ENCODE measurements around the gene MPRIP. TPM values are rescaled to one million over a fixed set of nuclear protein-coding genes. Genes with fewer than 3 reads are reported as not detected.

MPRIP gene
- total and polyA plus RNA-seq, 2 experiments from 2014 or later, result 91.7 to 202 TPM

DNA sequence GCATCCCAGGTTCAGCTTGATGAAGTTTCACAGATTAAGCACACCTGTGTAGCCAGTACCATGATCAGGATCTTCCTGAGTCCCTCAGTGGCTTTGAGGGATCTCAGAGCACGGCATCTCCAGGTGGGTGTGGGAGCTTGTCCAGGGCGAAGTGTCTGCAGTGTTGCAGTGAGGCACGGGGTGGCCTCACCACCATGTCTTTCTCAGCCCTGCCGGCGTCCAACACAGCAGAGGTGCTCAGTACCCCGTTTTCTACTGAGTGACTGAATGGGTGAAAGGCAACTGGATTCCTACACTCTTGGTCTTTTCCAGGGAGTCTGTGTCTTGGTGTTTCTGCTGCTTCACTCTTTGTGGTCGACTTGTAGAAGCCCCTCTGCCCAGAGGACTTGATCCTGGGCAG, 63.7 kb downstream of the MPRIP start:
- no peak for TF ChIP-seq EZH2 (IDR thresholded peaks at IDR 0.05; ENCODE audit: borderline replicate concordance)
- no peak for TF ChIP-seq EZH2phosphoT487 (IDR thresholded peaks at IDR 0.05; ENCODE audit: low read depth, severe bottlenecking, unreplicated experiment)
- TF ChIP-seq, protein P1, sequence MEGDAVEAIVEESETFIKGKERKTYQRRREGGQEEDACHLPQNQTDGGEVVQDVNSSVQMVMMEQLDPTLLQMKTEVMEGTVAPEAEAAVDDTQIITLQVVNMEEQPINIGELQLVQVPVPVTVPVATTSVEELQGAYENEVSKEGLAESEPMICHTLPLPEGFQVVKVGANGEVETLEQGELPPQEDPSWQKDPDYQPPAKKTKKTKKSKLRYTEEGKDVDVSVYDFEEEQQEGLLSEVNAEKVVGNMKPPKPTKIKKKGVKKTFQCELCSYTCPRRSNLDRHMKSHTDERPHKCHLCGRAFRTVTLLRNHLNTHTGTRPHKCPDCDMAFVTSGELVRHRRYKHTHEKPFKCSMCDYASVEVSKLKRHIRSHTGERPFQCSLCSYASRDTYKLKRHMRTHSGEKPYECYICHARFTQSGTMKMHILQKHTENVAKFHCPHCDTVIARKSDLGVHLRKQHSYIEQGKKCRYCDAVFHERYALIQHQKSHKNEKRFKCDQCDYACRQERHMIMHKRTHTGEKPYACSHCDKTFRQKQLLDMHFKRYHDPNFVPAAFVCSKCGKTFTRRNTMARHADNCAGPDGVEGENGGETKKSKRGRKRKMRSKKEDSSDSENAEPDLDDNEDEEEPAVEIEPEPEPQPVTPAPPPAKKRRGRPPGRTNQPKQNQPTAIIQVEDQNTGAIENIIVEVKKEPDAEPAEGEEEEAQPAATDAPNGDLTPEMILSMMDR (IDR thresholded peaks at IDR 0.05; ENCODE audit: poor library complexity), result no peak
- Histone ChIP-seq H3K4me2 (no peak overlapping the region), H3K79me2 (peaks cover 100% of the 10 kb centered on the region), H3K27me3 (no peaks in the 10 kb centered on the region), H3K9me2 (replicated peaks; ENCODE audit: insufficient read depth) (no peaks in the 10 kb centered on the region), H3K9me3 (ENCODE audit: low read depth) (no peaks in the 10 kb centered on the region), H3K36me3 (replicated peaks; ENCODE audit: insufficient read depth, low read depth) (no peaks in the 10 kb centered on the region), H4K20me1 (ENCODE audit: insufficient read depth, poor library complexity, severe bottlenecking) (peaks cover 33% of the 10 kb centered on the region), H3K27ac (no peak overlapping the region), H3K4me3 (no peak overlapping the region), H2AFZ (no peak overlapping the region), H3K4me1 (ENCODE audit: insufficient read depth) (peaks cover 31% of the 10 kb centered on the region)
- WGBS (ENCODE audit: low lambda C conversion rate, missing lambda C conversion rate), result 95% methylated on average over 7 of the region's 7 CpGs
- no peak for DNase-seq (ENCODE audit: low spot score)

DNA sequence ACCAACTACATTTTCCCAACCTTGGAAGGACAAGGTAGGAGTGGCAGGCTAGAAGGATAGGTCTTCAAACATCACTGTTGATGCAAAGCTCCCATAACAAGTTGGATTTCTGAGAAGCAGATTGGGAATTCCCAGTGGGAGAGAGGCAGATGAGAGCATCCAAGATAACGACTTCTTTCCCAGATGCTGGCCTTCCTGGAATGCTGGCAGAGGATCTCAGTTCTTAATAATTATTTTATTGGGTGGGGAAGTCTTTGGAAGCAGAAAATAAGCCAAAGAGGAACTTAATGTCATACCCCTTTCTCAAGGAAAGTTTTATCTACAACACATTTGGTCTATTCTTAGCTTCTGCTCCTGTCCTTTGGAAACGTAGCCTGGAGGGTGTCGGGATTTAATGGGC, 64.5 kb downstream of the MPRIP start:
- 68% methylated on average over 3 of the region's 3 CpGs for WGBS (ENCODE audit: low lambda C conversion rate, missing lambda C conversion rate)
- no peaks in the 10 kb centered on the region for H3K27me3 ChIP-seq
- no peaks in the 10 kb centered on the region for H3K36me3 ChIP-seq (replicated peaks; ENCODE audit: insufficient read depth, low read depth)
- DNase-seq (ENCODE audit: low spot score), result no peak
- no peaks in the 10 kb centered on the region for H3K9me3 ChIP-seq (ENCODE audit: low read depth)
- no peak overlapping the region for H3K27ac ChIP-seq
- peaks cover 100% of the 10 kb centered on the region for H3K79me2 ChIP-seq
- peaks cover 31% of the 10 kb centered on the region for H3K4me1 ChIP-seq (ENCODE audit: insufficient read depth)
- no peak overlapping the region for H2AFZ ChIP-seq
- H3K9me2 ChIP-seq (replicated peaks; ENCODE audit: insufficient read depth), result no peaks in the 10 kb centered on the region
- peaks cover 32% of the 10 kb centered on the region for H4K20me1 ChIP-seq (ENCODE audit: insufficient read depth, poor library complexity, severe bottlenecking)
- TF ChIP-seq EZH2phosphoT487 (IDR thresholded peaks at IDR 0.05; ENCODE audit: low read depth, severe bottlenecking, unreplicated experiment) (no peak), EZH2 (IDR thresholded peaks at IDR 0.05; ENCODE audit: borderline replicate concordance) (no peak)
- TF ChIP-seq, protein P1 (IDR thresholded peaks at IDR 0.05; ENCODE audit: poor library complexity), result no peak
- H3K4me3 ChIP-seq, result no peak overlapping the region
- no peak overlapping the region for H3K4me2 ChIP-seq

DNA sequence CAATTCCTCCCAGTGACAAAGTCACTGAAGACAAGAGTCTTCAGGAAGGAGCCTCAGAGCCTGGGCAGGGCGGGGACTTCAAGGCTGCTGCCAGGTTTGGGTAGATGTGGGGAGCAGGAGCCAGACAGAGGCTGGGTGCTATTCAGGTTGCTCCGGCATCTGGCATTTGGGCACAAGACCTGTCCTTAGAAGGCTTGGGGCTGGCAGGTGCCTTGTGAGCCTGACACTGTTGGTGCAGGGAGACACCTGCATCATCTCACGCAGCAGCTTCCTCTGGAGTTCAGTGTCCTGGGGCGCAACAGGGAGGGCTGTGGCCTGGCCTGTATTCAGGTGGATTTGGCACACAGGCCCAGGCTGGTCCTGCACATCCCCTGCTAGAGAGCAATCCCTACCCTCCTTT, 65.0 kb downstream of the MPRIP start:
- Histone ChIP-seq H3K4me3 (no peak overlapping the region), H4K20me1 (ENCODE audit: insufficient read depth, poor library complexity, severe bottlenecking) (peaks cover 34% of the 10 kb centered on the region), H3K9me2 (replicated peaks; ENCODE audit: insufficient read depth) (no peaks in the 10 kb centered on the region), H3K9me3 (ENCODE audit: low read depth) (no peaks in the 10 kb centered on the region), H3K27ac (no peak overlapping the region), H2AFZ (no peak overlapping the region), H3K4me2 (no peak overlapping the region), H3K36me3 (replicated peaks; ENCODE audit: insufficient read depth, low read depth) (no peaks in the 10 kb centered on the region), H3K4me1 (ENCODE audit: insufficient read depth) (peaks cover 31% of the 10 kb centered on the region), H3K79me2 (peaks cover 100% of the 10 kb centered on the region), H3K27me3 (no peaks in the 10 kb centered on the region)
- WGBS (ENCODE audit: low lambda C conversion rate, missing lambda C conversion rate), result 94% methylated on average over 4 of the region's 4 CpGs
- TF ChIP-seq, protein P1 (IDR thresholded peaks at IDR 0.05; ENCODE audit: poor library complexity), result no peak
- no peak for TF ChIP-seq EZH2phosphoT487 (IDR thresholded peaks at IDR 0.05; ENCODE audit: low read depth, severe bottlenecking, unreplicated experiment)
- DNase-seq (ENCODE audit: low spot score), result no peak
